HepG2 (cell line): Measurements from ENCODE around the gene TMEM117. TPM values are rescaled to one million over a fixed set of nuclear protein-coding genes. Genes with fewer than 3 reads are reported as not detected.

ENCODE experiments used
- ARID4A ChIP-seq: sonication (generic); formaldehyde crosslinking; IDR thresholded peaks from 2 replicates; pipeline ENCODE4 v1.5.0; 2020; ENCODE audit warnings: mild to moderate bottlenecking, missing genetic modification reagents, borderline replicate concordance
- ATF2 ChIP-seq: sonication (generic); formaldehyde crosslinking; IDR thresholded peaks from 2 replicates; pipeline ENCODE4 v1.4.0; 2020; ENCODE audit warnings: missing genetic modification reagents
- ATRX ChIP-seq: sonication (generic); formaldehyde crosslinking; IDR thresholded peaks from 2 replicates; pipeline ENCODE4 v1.4.0; 2020; ENCODE audit warnings: missing genetic modification reagents, borderline replicate concordance
- DPF2 ChIP-seq: sonication (generic); formaldehyde crosslinking; IDR thresholded peaks from 2 replicates; pipeline ENCODE4 v1.4.0; 2020; ENCODE audit warnings: mild to moderate bottlenecking, low read depth, missing genetic modification reagents, borderline replicate concordance
- ETV6 ChIP-seq: sonication (generic); formaldehyde crosslinking; conservative IDR thresholded peaks from 2 replicates; pipeline ENCODE4 v1.4.0; 2020; ENCODE audit warnings: missing genetic modification reagents
- HDAC6 ChIP-seq: fragments of 200-600 bp; sonication (generic); IDR thresholded peaks from 2 replicates; pipeline ENCODE4 v1.7.0; 2017; ENCODE audit warnings: mild to moderate bottlenecking, antibody characterized with exemption, low read length, low read depth
- IRX3 ChIP-seq: sonication (generic); formaldehyde crosslinking; IDR thresholded peaks from 2 replicates; pipeline ENCODE4 v1.8.1; 2023; ENCODE audit warnings: mild to moderate bottlenecking, low read depth, missing genetic modification reagents, borderline replicate concordance
- KDM6A ChIP-seq: IDR thresholded peaks from 2 replicates; pipeline ENCODE4 v1.6.1; 2016; ENCODE audit warnings: low read depth
- KLF9 ChIP-seq: IDR thresholded peaks from 2 replicates; pipeline ENCODE4 v1.6.1; 2016; ENCODE audit warnings: low read depth
- PAF1 ChIP-seq: IDR thresholded peaks from 2 replicates; pipeline ENCODE4 v1.6.1; 2016; ENCODE audit warnings: missing genetic modification reagents, missing compliant biosample characterization
- RARG ChIP-seq: sonication (generic); formaldehyde crosslinking; IDR thresholded peaks from 2 replicates; pipeline ENCODE4 v1.4.0; 2020; ENCODE audit warnings: low read depth, mild to moderate bottlenecking, missing genetic modification reagents
- SNAPC5 ChIP-seq: sonication (generic); formaldehyde crosslinking; IDR thresholded peaks from 2 replicates; pipeline ENCODE4 v1.8.1; 2023; ENCODE audit warnings: mild to moderate bottlenecking, missing genetic modification reagents, borderline replicate concordance
- ZBTB39 ChIP-seq: sonication (generic); formaldehyde crosslinking; IDR thresholded peaks from 2 replicates; pipeline ENCODE4 v1.5.0; 2020; ENCODE audit warnings: missing genetic modification reagents
- ZMAT3 ChIP-seq: sonication (generic); formaldehyde crosslinking; conservative IDR thresholded peaks from 2 replicates; pipeline ENCODE4 v1.7.0; 2021; ENCODE audit warnings: missing genetic modification reagents
- ZNF101 ChIP-seq: sonication (generic); formaldehyde crosslinking; IDR thresholded peaks from 2 replicates; pipeline ENCODE4 v1.4.0; 2020; ENCODE audit warnings: mild to moderate bottlenecking, low read depth, missing genetic modification reagents, borderline replicate concordance
- ZNF253 ChIP-seq: sonication (generic); formaldehyde crosslinking; IDR thresholded peaks from 2 replicates; pipeline ENCODE4 v1.8.0; 2022; ENCODE audit warnings: mild to moderate bottlenecking, missing genetic modification reagents, borderline replicate concordance
- ZNF274 ChIP-seq: sonication (generic); formaldehyde crosslinking; IDR thresholded peaks from 2 replicates; pipeline ENCODE4 v1.5.1; 2020; ENCODE audit warnings: mild to moderate bottlenecking, missing genetic modification reagents
- ZNF547 ChIP-seq: sonication (generic); formaldehyde crosslinking; IDR thresholded peaks from 2 replicates; pipeline ENCODE4 v1.5.1; 2020; ENCODE audit warnings: mild to moderate bottlenecking, missing genetic modification reagents
- ZNF740 ChIP-seq: sonication (generic); formaldehyde crosslinking; IDR thresholded peaks from 2 replicates; pipeline ENCODE4 v1.4.0; 2020; ENCODE audit warnings: missing genetic modification reagents
- polyA plus RNA-seq, 8 experiments: library from polyadenylated mRNA; depleted of rRNA in 3 of 8; stranded (reverse) in 7 of 8; unstranded in 1 of 8; fragments of >200 nt; fragmentation: Illumina TruSeq in 4 of 8; extraction: Trizol in 4 of 8; gene quantifications; 2 replicates each; pipeline versions ENCODE4 v1.2.1 to v1.2.3, GENCODE V29; 2011 to 2016; ENCODE audit warnings: low read depth in 4 of 8, missing spikeins in 1 of 8, mixed read lengths in 1 of 8; ENCODE audit not compliant: insufficient read depth in 1 of 8
- total RNA-seq, 5 experiments: library from RNA; depleted of rRNA; stranded (reverse); fragments of >200 nt; fragmentation: Illumina TruSeq; extraction: Trizol; gene quantifications; 2 replicates each; pipeline ENCODE4 v1.2.3, GENCODE V29; 2016; ENCODE audit warnings: low read depth in 1 of 5

Gene TMEM117
- total and polyA plus RNA-seq, 2 of the 13 experiments (the other 11 are each of a cell fraction or from before 2014, with no cell fraction given), result 2.8 to 8.5 TPM

GRCh38 chr12:43835656-43836474 is at the start of gene TMEM117 (continued):
- TF ChIP-seq RARG (CRISPR knock-in tag) (no peak), KLF9 (CRISPR knock-in tag) (no peak), ATF2 (CRISPR knock-in tag) (no peak), ZBTB39 (CRISPR knock-in tag) (no peak), ATRX (CRISPR knock-in tag) (no peak), ZNF274 (CRISPR knock-in tag) (no peak), ZNF547 (CRISPR knock-in tag) (peak; percentile 37; the same call in 1 of the 2 replicates), KDM6A (CRISPR knock-in tag) (no peak), SNAPC5 (CRISPR knock-in tag) (no peak), ZNF253 (CRISPR knock-in tag) (no peak; the same call in 1 of the 2 replicates), HDAC6 (no peak), IRX3 (no peak), ZNF740 (CRISPR knock-in tag) (0 out of 2 replicates have a peak, but pooled peaks have one; percentile 3), ZMAT3 (no peak), DPF2 (CRISPR knock-in tag) (no peak), ZNF101 (CRISPR knock-in tag) (no peak), ARID4A (peak; percentile 54; the same call in 1 of the 2 replicates), ETV6 (CRISPR knock-in tag) (no peak), PAF1 (CRISPR knock-in tag) (no peak)
